GM21786 (cell line): ENCODE measurements around the gene TP53TG3E.
"Not testable (repeated sequence)": the region's sequence is repeated elsewhere in the genome, so short reads cannot be mapped to it uniquely, and the experiment has no call there.

ENCODE experiments used
- ATAC-seq: cut with Tn5 transposase; IDR thresholded peaks from one replicate; pipeline ENCODE4 v1.9.1; 2021; ENCODE audit not compliant: unreplicated experiment

TP53TG3E gene, protein sequence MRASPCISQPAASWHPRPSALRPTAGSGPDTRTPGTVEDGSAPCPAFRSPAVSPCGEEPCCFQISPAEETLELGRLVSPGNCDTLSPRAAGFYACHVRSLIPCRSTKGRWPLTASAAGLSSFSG

DNA sequence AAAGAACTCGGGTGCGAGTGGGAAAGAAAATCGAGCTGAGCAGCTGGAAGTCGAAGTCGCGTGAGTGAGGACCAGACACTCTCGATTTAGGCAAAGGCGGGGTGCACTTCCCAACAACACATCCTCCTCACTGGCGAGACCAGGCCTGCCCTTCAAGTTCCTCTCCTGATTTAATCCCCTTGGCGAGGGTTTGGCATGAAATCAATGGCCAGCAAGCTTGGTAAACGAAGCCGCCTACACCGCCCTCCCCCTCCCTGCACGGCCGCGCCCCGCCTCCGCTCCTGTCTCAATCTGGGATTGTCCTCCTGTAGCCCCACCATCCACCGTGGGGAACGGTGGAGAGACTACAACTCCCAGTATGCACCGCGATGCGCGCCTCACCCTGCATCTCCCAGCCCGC is at the start of gene TP53TG3E:
TSS of gene TP53TG3E (plus strand) at position 301 of the 400 bp plus-strand sequence. CDS start at position 369, 68 bp downstream.
- ATAC-seq = not testable (repeated sequence)

DNA sequence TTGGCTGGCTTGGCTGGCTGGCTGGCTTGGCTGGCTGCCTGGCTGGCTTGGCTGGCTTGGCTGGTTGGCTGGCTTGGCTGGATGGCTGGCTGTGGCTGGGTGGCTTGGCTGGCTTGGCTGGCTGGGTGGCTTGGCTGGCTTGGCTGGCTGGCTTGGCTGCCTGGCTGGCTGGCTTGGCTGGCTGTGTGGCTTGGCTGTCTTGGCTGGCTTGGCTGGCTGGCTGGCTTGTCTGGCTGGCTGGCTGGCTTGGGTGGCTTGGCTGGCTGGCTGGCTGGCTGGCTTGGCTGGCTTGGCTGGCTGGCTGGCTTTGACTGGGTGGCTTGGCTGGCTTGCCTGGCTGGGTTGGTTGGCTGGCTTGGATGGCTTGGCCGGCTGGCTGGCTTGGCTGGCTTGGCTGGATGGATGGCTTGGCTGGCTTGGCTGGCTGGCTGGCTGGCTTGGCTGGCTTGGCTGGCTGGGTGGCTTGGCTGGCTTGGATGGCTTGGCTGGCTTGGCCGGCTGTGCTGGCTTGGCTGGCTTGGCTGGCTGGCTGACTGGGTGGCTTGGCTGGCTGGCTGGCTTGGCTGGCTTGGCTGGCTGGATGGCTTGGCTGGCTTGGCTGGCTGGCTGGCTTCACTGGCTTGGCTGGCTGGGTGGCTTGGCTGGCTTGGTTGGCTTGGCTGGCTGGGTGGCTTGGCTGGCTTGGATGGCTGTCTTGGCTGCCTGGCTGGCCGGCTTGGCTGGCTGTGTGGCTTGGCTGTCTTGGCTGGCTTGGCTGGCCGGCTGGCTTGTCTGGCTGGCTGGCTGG is 32.3 kb downstream of the TP53TG3E start:
- not testable (repeated sequence) for ATAC-seq

DNA sequence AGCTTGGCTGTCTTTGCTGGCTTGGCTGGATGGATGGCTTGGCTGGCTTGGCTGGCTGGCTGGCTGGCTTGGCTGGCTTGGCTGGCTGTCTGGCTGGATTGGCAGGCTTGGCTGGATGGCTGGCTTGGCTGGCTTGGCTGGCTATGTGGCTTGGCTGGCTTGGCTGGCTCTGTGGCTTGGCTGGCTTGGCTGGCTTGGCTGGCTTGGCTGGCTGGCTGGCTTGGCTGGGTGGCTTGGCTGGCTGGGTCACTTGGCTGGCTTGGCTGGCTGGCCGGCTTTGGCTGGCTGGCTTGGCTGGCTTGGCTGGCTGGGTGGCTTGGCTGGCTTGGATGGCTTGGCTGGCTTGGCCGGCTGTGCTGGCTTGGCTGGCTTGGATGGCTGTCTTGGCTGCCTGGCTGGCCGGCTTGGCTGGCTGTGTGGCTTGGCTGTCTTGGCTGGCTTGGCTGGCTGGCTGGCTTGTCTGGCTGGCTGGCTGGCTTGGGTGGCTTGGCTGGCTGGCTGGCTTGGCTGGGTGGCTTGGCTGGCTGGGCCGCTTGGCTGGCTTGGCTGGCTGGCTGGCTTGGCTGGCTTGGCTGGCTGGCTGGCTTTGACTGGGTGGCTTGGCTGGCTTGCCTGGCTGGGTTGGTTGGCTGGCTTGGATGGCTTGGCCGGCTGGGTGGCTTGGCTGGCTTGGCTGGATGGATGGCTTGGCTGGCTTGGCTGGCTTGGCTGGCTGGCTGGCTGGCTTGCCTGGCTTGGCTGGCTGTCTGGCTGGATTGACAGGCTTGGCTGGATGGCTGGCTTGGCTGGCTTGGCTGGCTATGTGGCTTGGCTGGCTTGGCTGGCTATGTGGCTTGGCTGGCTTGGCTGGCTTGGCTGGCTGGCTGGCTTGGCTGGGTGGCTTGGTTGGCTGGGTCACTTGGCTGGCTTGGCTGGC is 33.8 kb downstream of the TP53TG3E start:
- ATAC-seq = not testable (repeated sequence)

DNA sequence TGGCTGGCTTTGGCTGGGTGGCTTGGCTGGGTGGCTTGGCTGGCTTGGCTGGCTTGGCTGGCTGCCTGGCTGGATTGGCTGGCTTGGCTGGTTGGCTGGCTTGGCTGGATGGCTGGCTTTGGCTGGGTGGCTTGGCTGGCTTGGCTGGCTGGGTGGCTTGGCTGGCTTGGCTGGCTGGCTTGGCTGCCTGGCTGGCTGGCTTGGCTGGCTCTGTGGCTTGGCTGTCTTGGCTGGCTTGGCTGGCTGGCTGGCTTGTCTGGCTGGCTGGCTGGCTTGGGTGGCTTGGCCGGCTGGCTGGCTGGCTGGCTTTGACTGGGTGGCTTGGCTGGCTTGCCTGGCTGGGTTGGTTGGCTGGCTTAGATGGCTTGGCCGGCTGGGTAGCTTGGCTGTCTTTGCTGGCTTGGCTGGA is 34.4 kb downstream of the TP53TG3E start:
- not testable (repeated sequence) for ATAC-seq

DNA sequence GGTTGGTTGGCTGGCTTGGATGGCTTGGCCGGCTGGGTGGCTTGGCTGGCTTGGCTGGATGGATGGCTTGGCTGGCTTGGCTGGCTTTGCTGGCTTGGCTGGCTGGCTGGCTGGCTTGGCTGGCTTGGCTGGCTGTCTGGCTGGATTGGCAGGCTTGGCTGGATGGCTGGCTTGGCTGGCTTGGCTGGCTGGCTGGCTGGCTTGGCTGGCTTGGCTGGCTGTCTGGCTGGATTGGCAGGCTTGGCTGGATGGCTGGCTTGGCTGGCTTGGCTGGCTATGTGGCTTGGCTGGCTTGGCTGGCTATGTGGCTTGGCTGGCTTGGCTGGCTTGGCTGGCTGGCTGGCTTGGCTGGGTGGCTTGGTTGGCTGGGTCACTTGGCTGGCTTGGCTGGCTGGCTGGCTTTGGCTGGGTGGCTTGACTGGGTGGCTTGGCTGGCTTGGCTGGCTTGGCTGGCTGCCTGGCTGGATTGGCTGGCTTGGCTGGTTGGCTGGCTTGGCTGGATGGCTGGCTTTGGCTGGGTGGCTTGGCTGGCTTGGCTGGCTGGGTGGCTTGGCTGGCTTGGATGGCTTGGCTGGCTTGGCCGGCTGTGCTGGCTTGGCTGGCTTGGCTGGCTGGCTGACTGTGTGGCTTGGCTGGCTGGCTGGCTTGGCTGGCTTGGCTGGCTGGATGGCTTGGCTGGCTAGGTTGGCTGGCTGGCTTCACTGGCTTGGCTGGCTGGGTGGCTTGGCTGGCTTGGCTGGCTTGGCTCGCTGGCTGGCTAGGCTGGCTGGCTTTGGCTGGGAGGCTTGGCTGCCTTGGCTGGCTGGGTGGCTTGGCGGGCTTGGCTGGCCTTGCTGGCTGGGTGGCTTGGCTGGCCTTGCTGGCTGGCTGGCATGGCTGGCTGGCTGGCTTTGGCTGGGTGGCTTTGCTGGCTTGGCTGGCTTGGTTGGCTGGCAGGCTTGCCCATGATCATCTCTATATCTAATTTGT is 35.3 kb downstream of the TP53TG3E start:
- ATAC-seq = not testable (repeated sequence)
